ENCODE data around the gene KRTAP12-1. TPM values are rescaled to one million over a fixed set of nuclear protein-coding genes. Genes with fewer than 3 reads are reported as not detected.

KRTAP12-1 gene
- total and polyA plus RNA-seq, 2 donors (not counting 1 experiment from before 2014, with no cell fraction given) = not detected

GRCh38 chr21:44694776-44695175, 12.8 kb upstream of the KRTAP12-1 start:
- no peak overlapping the region for H3K27ac ChIP-seq (ENCODE audit: low read length in 2 of 2)
- TF ChIP-seq CTCF (IDR thresholded peaks at IDR 0.05) (no peak), EZH2 (IDR thresholded peaks at IDR 0.05; ENCODE audit: borderline replicate concordance, insufficient read depth, low read depth, low read length, poor library complexity, severe bottlenecking) (no peak)
- H3K36me3 ChIP-seq (replicated peaks in 1 of 2; ENCODE audit: control extremely low read depth in 1 of 2, control insufficient read depth in 1 of 2, extremely low read depth in 1 of 2, insufficient read depth in 2 of 2, low read length in 1 of 2) = no peaks in the 10 kb centered on the region
- Mint-ChIP-seq H3K27ac (no peak overlapping the region), H3K4me3 (no peak overlapping the region), H3K27me3 (peaks cover 53% of the 10 kb centered on the region), H3K4me1 (no peaks in the 10 kb centered on the region), H3K9me3 (ENCODE audit: insufficient read depth) (peaks cover 12% of the 10 kb centered on the region)
- ATAC-seq (ENCODE audit: low read depth) = no peak
- no peaks in the 10 kb centered on the region for H3K79me2 ChIP-seq (ENCODE audit: control insufficient read depth, insufficient read depth, low read length)
- H3K4me2 ChIP-seq (replicated peaks; ENCODE audit: low read depth, low read length, poor library complexity, severe bottlenecking) = no peak overlapping the region
- no peak overlapping the region for H2AFZ ChIP-seq (ENCODE audit: insufficient read depth, low read depth, low read length, poor library complexity, severe bottlenecking)
- no peak overlapping the region for H3K4me3 ChIP-seq (ENCODE audit: control extremely low read depth in 1 of 5, extremely low read depth in 1 of 5, insufficient read depth in 1 of 5, low read depth in 2 of 5, low read length in 4 of 5)
- POLR2A ChIA-PET = no interaction called here
- intact Hi-C loops (cut with micrococcal nuclease) = no loop called here
- H3K9ac ChIP-seq (ENCODE audit: low read length) = no peak overlapping the region
- peaks cover 0 to 16% (median 8%) of the 10 kb centered on the region in 4 experiments for H3K27me3 ChIP-seq (replicated peaks in 1 of 4; ENCODE audit: control extremely low read depth in 1 of 4, control insufficient read depth in 3 of 4, insufficient read depth in 4 of 4, low read length in 3 of 4)
- no peaks in the 10 kb centered on the region for H4K20me1 ChIP-seq (ENCODE audit: control insufficient read depth, insufficient read depth, low read length, poor library complexity, severe bottlenecking)
- peaks cover 4 to 10% (median 8%) of the 10 kb centered on the region in 3 donors for H3K9me3 ChIP-seq (ENCODE audit: control extremely low read depth in 1 of 3, control insufficient read depth in 2 of 3, insufficient read depth in 1 of 3, low read length in 2 of 3)
- no peak for DNase-seq
- no peaks in the 10 kb centered on the region for H3K4me1 ChIP-seq (ENCODE audit: control insufficient read depth in 2 of 2, insufficient read depth in 2 of 2, low read length in 2 of 2)
- CTCF ChIA-PET = no interaction called here
- 62% methylated on average over 11 of the region's 11 CpGs for WGBS (ENCODE audit: insufficient coverage)

- TF ChIP-seq CTCF (IDR thresholded peaks at IDR 0.05) (no peak), EZH2 (IDR thresholded peaks at IDR 0.05; ENCODE audit: borderline replicate concordance, insufficient read depth, low read depth, low read length, poor library complexity, severe bottlenecking) (no peak)
- H3K4me3 ChIP-seq (ENCODE audit: control extremely low read depth in 1 of 5, extremely low read depth in 1 of 5, insufficient read depth in 1 of 5, low read depth in 2 of 5, low read length in 4 of 5) = no peak overlapping the region
- Mint-ChIP-seq H3K4me1 (no peaks in the 10 kb centered on the region), H3K9me3 (ENCODE audit: insufficient read depth) (peaks cover 12% of the 10 kb centered on the region), H3K27me3 (peaks cover 40% of the 10 kb centered on the region), H3K4me3 (no peak overlapping the region), H3K27ac (no peak overlapping the region)
- peaks cover 0 to 10% (median 4%) of the 10 kb centered on the region in 4 experiments for H3K27me3 ChIP-seq (replicated peaks in 1 of 4; ENCODE audit: control extremely low read depth in 1 of 4, control insufficient read depth in 3 of 4, insufficient read depth in 4 of 4, low read length in 3 of 4)
- no peaks in the 10 kb centered on the region for H4K20me1 ChIP-seq (ENCODE audit: control insufficient read depth, insufficient read depth, low read length, poor library complexity, severe bottlenecking)
- intact Hi-C loops (cut with micrococcal nuclease) = no loop called here
- ATAC-seq (ENCODE audit: low read depth) = no peak
- DNase-seq = no peak
- H3K27ac ChIP-seq (ENCODE audit: low read length in 2 of 2) = no peak overlapping the region
- no peaks in the 10 kb centered on the region for H3K4me1 ChIP-seq (ENCODE audit: control insufficient read depth in 2 of 2, insufficient read depth in 2 of 2, low read length in 2 of 2)
- no peak overlapping the region for H3K9ac ChIP-seq (ENCODE audit: low read length)
- H3K79me2 ChIP-seq (ENCODE audit: control insufficient read depth, insufficient read depth, low read length) = no peaks in the 10 kb centered on the region
- H2AFZ ChIP-seq (ENCODE audit: insufficient read depth, low read depth, low read length, poor library complexity, severe bottlenecking) = no peak overlapping the region
- no peaks in the 10 kb centered on the region for H3K36me3 ChIP-seq (replicated peaks in 1 of 2; ENCODE audit: control extremely low read depth in 1 of 2, control insufficient read depth in 1 of 2, extremely low read depth in 1 of 2, insufficient read depth in 2 of 2, low read length in 1 of 2)
- no peak overlapping the region for H3K4me2 ChIP-seq (replicated peaks; ENCODE audit: low read depth, low read length, poor library complexity, severe bottlenecking)
- WGBS (ENCODE audit: insufficient coverage) = no CpG with 5 or more reads among the region's 2 CpGs
- ChIA-PET CTCF (no interaction called here), POLR2A (no interaction called here)
- H3K9me3 ChIP-seq (ENCODE audit: control extremely low read depth in 1 of 3, control insufficient read depth in 2 of 3, insufficient read depth in 1 of 3, low read length in 2 of 3) = peaks cover 4 to 10% (median 8%) of the 10 kb centered on the region in 3 donors
Measured at GRCh38 chr21:44692798-44693512, 11.0 kb upstream of the KRTAP12-1 start.
